ENCODE data around the gene SASS6. TPM values are rescaled to one million over a fixed set of nuclear protein-coding genes. Genes with fewer than 3 reads are reported as not detected.
A peak's percentile ranks its signal among the peaks of the same experiment; 100 is the strongest.

Gene SASS6
- total RNA-seq, 1 donor, result 5.2 TPM

DNA sequence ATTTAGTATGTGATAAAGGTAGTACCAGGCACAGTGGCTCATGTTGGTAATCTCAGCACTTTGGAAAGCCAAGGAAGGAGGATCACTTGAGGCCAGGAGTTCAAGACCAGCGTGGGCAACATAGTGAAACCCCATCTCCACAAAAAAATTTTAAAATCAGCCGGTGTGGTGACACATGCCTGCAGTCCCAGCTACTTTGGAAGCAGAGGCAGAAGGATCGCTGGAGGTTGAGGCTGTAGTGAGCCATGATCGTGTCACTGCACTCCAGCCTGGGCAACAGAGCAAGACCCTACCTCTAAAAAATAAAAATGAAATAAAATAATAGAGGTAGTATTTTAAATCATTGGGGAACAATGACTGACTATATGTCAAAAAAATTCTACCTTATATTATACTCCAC, 17.2 kb downstream of the SASS6 start:
- TF ChIP-seq, protein P1, sequence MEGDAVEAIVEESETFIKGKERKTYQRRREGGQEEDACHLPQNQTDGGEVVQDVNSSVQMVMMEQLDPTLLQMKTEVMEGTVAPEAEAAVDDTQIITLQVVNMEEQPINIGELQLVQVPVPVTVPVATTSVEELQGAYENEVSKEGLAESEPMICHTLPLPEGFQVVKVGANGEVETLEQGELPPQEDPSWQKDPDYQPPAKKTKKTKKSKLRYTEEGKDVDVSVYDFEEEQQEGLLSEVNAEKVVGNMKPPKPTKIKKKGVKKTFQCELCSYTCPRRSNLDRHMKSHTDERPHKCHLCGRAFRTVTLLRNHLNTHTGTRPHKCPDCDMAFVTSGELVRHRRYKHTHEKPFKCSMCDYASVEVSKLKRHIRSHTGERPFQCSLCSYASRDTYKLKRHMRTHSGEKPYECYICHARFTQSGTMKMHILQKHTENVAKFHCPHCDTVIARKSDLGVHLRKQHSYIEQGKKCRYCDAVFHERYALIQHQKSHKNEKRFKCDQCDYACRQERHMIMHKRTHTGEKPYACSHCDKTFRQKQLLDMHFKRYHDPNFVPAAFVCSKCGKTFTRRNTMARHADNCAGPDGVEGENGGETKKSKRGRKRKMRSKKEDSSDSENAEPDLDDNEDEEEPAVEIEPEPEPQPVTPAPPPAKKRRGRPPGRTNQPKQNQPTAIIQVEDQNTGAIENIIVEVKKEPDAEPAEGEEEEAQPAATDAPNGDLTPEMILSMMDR (IDR thresholded peaks at IDR 0.05; ENCODE audit: insufficient read depth, low read depth, low read length), result no peak
- no peak for DNase-seq (ENCODE audit: low read depth)
- no peak overlapping the region for H3K4me3 ChIP-seq (ENCODE audit: low read depth, low read length)

DNA sequence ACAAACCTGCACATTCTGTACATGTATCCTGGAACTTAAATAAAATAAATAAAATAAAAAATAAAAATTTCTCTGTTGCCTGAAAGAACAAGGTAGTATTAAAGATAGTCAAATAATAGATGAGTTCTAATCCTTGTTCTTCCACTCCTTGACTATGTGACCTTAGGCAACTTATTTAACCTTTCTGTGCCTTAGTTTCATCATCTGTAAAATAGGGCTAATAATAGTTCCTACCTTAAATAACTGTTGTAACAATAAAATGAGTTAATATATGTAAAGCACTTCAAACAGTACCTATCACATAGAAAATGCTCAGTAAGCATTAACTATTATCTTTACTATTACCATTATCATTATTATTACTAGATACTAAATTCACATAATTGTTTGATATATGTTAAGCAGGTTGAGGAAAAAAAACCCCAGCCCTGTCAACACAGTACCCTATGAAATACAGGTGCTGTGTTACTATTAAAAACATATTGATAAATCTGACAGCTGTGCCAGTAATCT, 23.1 kb downstream of the SASS6 start:
- TF ChIP-seq, protein P1 (IDR thresholded peaks at IDR 0.05; ENCODE audit: insufficient read depth, low read depth, low read length), result no peak
- DNase-seq (ENCODE audit: low read depth), result no peak

DNA sequence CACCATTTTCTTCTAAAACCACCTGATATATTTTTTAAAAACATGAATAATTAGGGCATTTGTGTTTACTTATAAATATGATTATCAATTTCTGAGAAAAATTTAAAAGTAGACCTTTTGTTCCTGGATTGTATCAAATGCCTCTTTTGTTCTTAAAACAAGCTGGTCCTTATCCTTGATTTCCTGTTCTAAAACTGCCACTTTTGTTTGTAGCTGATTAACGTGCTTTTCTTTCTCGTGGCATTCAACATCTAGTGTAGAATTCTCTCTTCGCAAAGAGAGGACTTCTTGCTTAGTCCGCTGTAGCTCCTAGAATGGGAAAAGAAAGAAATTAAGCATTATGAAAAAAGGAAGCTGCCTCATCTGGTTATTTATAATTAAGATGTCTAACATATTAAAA, 25.0 kb downstream of the SASS6 start:
- no peak for DNase-seq (ENCODE audit: low read depth)
- no peak overlapping the region for H3K4me3 ChIP-seq (ENCODE audit: low read depth, low read length)
- TF ChIP-seq, protein P1 (IDR thresholded peaks at IDR 0.05; ENCODE audit: insufficient read depth, low read depth, low read length), result no peak

More for the DNA sequence above, 23.1 kb downstream of the SASS6 start:
- H3K4me3 ChIP-seq (ENCODE audit: low read depth, low read length), result no peak overlapping the region

DNA sequence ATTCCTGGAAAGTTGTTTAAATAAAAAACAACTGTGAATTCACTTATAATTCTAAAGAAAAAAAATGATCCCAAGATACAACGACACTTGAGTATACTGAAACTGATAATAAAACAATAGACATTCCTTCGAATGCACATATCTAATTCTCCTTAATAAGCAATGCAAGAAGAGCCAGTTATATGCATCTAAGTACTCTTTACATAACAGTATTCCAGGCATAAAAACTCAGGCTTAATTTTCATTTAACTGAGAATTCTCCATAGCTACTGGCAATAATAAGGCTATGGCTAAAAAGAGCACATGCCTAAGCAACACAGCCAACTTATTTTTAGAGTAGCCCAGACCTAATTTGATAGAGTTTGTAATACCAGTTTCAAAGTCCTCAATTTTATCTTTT, 31.2 kb downstream of the SASS6 start:
- DNase-seq (ENCODE audit: low read depth), result no peak
- no peak overlapping the region for H3K4me3 ChIP-seq (ENCODE audit: low read depth, low read length)
- TF ChIP-seq, protein P1 (IDR thresholded peaks at IDR 0.05; ENCODE audit: insufficient read depth, low read depth, low read length), result no peak

DNA sequence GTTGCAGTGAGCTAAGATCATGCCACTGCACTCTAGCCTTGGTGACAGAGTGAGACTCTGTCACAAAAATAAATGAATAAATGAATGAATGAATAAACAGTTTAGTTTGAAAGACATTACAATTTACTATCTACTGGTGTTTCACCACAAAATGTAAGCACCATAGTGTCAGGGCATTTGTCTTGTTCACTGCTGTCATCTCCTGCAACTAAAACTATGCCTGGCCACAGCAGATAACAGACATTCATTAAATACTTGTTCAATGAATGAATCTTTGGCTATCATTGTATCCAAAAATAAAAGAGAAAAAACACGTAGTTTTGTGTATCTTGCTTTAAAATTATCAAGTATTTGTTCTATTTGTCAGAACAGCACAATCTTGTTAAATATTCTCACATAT, 32.5 kb downstream of the SASS6 start:
- no peak overlapping the region for H3K4me3 ChIP-seq (ENCODE audit: low read depth, low read length)
- TF ChIP-seq, protein P1 (IDR thresholded peaks at IDR 0.05; ENCODE audit: insufficient read depth, low read depth, low read length), result no peak
- peak; percentile 20 for DNase-seq (ENCODE audit: low read depth)

DNA sequence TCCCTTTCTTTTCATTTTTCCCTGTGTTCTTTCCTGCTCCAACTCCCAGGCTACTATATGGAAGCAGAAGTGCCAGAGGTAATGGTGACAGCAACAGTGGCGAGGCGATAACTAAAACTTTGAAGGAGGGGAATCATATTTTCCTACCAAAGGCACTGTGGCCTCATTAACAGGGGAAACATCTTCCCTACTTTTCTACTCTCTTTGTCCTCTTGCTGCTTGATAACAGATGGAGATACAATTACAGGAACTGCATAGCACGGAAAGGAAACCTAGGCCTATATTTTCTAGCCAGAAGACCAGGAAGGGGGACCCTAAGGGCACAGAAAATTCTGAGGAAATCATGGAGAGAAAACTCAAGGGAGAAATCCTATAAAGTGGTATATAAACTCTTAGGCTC, 42.3 kb downstream of the SASS6 start:
- TF ChIP-seq, protein P1 (IDR thresholded peaks at IDR 0.05; ENCODE audit: insufficient read depth, low read depth, low read length), result no peak
- no peak for DNase-seq (ENCODE audit: low read depth)
- no peak overlapping the region for H3K4me3 ChIP-seq (ENCODE audit: low read depth, low read length)

DNA sequence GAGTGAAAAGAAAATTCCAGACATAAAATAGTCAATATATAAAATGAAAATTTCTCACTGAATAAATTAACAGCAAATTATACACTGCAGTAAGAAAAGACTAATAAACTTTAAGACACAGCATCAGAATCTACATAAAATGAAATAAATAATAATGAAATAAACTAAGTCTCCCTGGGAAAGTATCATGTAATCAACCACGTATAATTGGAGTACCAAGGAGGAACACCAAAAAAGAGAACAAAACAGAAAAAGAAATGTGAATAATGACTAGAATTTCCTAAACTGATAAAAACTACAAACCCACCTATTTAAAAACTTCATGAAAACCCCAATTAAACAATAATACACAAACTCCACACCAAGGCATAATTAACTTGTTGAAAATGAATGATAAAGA, 43.6 kb downstream of the SASS6 start:
- TF ChIP-seq, protein P1 (IDR thresholded peaks at IDR 0.05; ENCODE audit: insufficient read depth, low read depth, low read length), result no peak
- no peak for DNase-seq (ENCODE audit: low read depth)
- H3K4me3 ChIP-seq (ENCODE audit: low read depth, low read length), result no peak overlapping the region
